Panc1 (cell line): ENCODE results near the gene RAB3D.

Experiments used
- CTCF ChIP-seq: fragments of 450-650 bp; IDR thresholded peaks from 2 replicates; pipeline ENCODE4 v1.5.1; 2017; ENCODE audit warnings: mild to moderate bottlenecking
- POLR2AphosphoS5 ChIP-seq: IDR thresholded peaks from 2 replicates; pipeline ENCODE4 v1.6.1; 2012; ENCODE audit warnings: mild to moderate bottlenecking, low read depth, low read length, moderate library complexity
- REST ChIP-seq, 2 experiments: IDR thresholded peaks; 2 replicates each; pipeline ENCODE4 v1.6.1; 2011 to 2012; ENCODE audit warnings: low read depth in 2 of 2, control low read depth in 1 of 2, low read length in 1 of 2, mild to moderate bottlenecking in 1 of 2, moderate library complexity in 1 of 2; ENCODE audit not compliant: insufficient read depth in 1 of 2
- SIN3A ChIP-seq: IDR thresholded peaks from 2 replicates; pipeline ENCODE4 v1.6.1; 2012; ENCODE audit warnings: low read depth, mild to moderate bottlenecking, low read length, moderate library complexity, borderline replicate concordance; ENCODE audit not compliant: insufficient read depth

- no peak for TF ChIP-seq CTCF
- no peak for TF ChIP-seq POLR2AphosphoS5
- no peak for TF ChIP-seq SIN3A
- TF ChIP-seq REST (IDR thresholded peaks at IDR 0.05; ENCODE audit: insufficient read depth in 1 of 2, low read depth in 2 of 2, low read length in 1 of 2) = no peak
Observed at GRCh38 chr19:11379857-11380350, 40.4 kb upstream of the RAB3D start.
